ENCODE measurements around the gene ARHGAP27.
A peak's percentile ranks its signal among the peaks of the same experiment; 100 is the strongest.
"Not testable (repeated sequence)": the region's sequence is repeated elsewhere in the genome, so short reads cannot be mapped to it uniquely, and the experiment has no call there.

Gene ARHGAP27

GRCh38 chr17:45445901-45446743 is 13.5 kb upstream of the ARHGAP27 start:
- peak; percentile 13 for DNase-seq

- not testable (repeated sequence) for DNase-seq
Observed at GRCh38 chr17:45444856-45445820, 12.5 kb upstream of the ARHGAP27 start.

DNA sequence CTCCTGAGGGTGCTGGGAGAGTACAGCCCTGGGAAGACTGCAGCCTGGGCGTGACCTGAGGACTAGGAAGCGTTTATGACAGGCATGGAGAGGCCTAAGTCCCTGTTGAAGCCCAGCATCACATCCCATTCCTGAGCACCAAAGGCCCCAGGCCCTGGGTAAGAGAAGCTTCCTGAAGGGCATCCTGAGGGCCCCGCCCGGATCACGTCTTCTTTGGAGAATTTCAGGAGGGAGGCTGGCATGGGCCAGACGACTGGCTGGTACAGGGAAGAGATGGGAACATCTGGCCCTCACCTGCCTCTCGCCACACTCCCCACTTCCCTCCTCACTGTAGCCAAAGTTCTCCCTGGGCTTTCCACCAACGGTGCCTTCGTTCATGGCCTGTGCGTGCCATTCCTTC is 11.6 kb upstream of the ARHGAP27 start:
- not testable (repeated sequence) for DNase-seq

DNA sequence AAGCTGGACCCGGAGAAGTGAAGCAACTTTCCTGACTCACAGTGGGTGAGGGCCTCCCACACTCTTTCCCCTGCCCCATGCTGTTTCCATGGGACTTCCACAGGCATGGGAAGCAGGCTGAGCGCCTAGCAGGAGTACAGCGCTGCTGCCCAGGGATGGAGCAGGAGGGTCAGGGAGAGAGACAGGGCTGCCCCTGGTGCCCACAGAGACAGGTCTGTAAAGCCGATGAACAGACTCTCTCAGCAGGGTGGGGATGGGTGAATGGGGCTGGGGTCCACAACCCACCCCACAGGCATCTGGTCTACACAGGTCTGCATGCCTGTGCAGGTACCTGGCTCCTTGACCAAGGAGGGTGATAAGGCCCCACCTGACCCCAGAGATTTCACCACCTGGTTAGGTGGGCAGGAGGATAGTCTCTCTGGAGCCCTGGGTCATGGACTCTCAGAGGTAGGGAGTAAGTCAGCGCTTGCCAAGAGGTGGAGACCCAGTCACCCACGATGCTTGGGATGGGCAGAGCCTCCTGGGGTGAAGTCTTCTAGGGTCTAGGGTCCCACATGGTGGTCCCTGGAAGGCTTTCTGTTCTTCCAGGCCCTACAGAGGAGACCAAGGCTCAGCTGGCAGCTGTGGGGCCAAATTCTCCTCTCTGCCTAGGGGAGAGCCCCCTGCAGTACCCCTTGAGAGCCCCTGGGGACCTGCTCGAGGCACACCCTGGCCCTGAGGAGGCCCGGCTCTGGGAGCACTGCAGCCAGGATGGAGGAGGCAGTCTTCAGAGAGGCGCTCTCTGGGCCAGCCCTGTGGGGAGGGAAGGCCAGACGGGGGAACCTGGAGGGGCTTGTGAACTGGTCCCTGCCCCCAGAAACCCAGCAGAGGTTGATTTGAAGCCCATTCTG is 10.9 kb upstream of the ARHGAP27 start:
- not testable (repeated sequence) for DNase-seq

DNA sequence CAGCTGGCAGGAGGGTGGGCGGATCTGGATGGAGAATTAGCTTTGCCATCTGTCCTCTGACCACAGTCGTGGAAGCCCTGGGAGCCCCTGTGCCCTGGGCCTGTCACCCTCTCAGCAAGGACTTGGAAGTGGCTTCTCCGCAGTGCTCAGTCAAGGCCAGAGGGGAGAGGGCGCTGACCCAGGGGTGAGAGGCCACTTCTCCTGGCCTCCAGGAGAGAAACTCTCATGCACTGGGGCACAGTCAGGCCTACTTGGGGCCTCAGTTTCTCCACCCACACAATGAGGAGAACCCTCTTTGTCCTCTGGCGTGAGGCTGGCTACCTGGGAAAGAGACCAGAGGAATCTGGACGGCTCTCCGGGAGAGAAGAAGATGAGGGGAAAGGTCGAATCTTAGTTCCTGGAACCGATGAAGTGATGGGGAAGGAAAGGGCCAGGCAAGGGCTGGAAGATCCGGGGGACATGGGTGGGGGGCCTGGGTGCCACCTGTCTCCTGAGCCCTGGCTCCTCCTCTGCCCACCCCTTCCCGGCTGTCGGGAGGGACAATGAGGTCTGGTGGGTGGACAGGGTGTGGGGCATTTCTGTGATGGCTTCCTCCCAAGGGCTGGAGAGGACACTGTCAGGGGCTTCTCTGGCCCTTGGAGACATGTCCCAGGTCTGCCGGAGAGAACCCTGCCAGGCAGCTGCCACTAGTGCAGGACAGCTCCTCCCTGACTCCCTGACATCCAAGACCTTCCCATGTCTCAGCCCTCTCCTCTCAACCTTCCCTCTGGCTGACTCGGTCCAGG is 9.0 kb upstream of the ARHGAP27 start:
- DNase-seq = no peak

GRCh38 chr17:45440839-45441515 is 8.3 kb upstream of the ARHGAP27 start:
- not testable (repeated sequence) for DNase-seq

DNA sequence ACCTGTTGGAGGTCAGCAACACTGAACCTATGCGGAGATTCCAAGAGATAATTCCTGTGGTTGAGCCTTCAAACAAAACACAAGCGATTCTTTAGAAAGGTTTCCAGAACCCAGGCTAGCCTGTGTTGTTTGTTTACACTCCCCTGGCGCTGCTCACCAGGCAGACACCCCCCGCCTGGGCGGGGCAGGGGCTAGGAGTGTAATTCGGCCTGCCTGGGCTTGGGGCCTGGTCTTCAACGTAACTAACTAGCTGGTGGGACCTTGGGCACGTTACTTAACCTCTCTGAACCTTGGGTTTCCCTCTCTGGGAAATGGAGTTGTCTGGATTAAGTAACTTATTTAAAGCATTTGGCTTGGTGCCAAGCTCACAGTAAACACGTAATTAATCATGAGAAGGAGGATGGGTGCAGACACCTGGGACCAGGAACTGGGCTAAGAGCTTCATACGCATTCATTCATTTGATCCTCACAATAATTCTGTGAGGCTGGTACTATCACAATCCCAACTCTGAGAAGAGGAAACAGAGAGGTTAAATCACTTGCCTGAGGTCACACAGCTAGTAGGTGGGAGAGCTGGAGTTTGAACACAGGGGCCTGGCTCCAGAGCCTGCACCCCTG is 7.6 kb upstream of the ARHGAP27 start:
- no peak for DNase-seq

DNA sequence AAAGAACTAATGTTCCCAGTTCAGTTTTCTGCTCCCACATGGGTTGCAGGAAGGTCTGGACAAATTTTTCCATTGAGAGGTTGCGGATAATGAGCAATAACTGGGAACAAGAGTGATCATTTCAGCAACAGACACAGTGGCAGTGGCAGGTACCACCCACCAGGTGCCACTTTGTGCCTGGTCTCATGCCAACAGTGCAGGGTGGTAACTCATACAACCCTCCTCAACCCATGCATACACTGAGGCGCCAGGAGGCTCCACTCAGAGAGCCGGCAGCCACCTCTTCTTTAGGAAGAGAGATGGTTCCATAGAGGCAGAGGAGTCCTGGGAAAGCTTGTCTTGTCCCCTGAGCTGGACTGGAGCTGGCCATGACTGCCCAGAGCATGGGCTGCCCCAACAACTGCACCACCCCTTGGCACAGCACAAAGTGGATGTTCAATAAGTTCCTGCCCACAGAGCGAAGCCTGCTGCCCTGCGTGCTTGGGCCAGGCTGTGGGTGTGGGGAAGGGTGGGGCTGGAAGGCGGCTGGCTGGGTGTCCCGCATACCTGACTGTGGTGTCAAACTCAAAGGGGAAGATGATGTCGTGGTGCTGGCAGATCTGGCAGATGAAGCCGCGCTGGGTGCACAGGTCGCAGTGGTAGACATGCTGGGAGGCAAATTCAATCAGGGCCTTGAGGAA is 6.4 kb upstream of the ARHGAP27 start:
- DNase-seq = no peak

GRCh38 chr17:45437465-45438283 is 5.0 kb upstream of the ARHGAP27 start:
- DNase-seq = no peak

DNA sequence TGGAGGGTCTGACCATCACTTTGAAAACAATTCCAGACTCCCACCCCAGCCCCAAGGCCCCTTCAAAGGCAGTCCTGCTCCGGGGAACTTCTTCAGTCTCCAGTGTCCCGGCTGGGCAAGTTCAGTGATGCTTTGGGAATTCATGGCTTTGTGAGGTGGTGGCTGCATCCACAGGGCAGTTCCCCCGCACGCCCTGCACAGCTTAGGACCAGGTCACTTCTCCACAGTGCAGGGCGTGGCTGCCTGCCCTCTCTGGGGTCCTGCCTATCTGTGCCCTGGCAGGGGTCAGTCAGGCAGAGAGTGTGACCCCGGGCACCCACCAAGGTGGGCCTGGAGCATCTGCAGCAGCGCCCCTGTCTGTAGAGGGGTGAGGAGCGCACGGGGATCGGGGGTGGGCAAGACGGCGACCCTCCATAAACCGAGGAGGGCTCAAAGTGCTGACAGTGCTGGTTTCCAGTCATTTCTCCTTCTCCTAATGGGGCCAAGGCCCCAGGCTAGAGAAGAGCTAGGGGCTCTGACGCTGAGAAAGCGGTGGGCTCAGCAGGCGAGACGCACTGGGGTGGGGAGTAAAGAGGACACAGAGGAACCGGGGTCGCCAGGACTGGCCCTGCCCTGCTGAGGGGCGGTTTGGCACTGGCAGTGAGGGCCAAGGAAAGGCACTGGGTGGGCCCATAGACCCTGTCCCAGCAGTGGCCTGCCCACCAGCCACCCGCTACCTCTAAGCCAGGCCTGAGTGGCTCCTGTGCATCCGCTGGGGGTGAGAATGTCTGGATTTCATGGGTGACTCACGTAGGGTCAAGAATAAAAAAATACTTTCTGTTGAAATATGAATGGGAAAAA is 4.2 kb upstream of the ARHGAP27 start:
- no peak for DNase-seq

GRCh38 chr17:45436161-45436560 is 3.5 kb upstream of the ARHGAP27 start:
- DNase-seq = no peak

GRCh38 chr17:45435481-45435880 is 2.8 kb upstream of the ARHGAP27 start:
- no peak for DNase-seq

DNA sequence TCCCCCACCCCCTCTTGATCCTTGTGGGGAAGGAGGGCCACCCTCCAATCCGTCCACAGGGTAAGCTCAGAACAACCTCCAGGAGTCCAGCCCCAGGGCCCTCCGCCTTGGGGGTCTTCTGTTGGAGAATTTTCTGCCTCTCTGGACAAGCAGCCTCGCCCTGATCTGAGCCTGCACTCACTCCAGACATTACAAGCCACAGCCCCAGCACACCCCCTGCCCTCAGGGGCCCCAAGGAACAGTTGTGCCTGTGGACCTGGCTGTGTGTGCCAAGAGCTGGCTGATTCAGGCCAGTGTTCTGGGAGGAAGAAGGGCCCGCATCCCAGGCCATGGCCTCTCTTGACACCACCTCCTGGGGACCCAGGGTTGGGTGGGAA is 477 bp upstream of the ARHGAP27 start:
- no peak for DNase-seq

DNA sequence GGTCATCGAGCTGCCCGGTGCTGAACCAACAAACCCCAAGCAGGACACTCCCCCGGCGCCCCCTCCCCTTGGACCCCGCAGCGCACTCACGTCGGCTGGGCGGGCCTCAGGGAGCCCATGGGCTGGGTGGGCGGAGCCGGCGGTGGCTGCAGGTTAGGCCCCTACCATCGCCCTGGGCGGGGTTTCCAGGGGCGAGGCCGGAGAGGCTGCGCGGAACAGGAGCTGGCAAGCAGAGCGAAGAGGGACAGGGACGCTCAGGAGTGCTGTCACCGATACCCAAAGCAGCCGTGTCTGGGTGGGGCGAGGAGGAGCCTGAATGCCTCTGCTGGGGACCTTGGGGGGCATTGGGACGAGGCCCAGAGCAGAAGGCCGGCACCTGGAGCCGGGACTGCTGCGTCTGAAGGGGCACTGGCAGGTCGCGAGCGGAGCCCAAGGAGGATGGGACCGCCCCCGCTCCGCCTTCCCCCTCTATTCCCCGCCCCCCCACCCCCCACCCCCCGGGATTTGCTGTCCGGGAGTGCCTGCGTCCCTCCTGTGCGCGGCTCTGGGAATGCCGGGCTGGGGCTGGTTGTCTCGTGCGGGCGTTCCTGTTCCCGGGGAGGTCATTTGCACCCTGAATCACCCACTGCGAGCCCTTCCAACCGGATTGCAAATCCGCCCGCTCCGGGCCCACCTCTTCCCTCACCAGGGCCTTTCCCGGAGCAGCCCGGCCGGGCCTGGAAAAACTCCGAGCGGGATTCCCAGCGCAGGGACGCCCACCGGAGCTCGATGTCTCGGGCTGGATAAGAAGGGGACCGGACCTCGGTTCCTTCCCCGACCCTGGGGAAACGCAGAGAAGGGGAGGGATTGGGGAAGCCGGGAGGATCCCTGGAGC is 902 bp downstream of the ARHGAP27 start:
- peak; percentile 35 for DNase-seq

DNA sequence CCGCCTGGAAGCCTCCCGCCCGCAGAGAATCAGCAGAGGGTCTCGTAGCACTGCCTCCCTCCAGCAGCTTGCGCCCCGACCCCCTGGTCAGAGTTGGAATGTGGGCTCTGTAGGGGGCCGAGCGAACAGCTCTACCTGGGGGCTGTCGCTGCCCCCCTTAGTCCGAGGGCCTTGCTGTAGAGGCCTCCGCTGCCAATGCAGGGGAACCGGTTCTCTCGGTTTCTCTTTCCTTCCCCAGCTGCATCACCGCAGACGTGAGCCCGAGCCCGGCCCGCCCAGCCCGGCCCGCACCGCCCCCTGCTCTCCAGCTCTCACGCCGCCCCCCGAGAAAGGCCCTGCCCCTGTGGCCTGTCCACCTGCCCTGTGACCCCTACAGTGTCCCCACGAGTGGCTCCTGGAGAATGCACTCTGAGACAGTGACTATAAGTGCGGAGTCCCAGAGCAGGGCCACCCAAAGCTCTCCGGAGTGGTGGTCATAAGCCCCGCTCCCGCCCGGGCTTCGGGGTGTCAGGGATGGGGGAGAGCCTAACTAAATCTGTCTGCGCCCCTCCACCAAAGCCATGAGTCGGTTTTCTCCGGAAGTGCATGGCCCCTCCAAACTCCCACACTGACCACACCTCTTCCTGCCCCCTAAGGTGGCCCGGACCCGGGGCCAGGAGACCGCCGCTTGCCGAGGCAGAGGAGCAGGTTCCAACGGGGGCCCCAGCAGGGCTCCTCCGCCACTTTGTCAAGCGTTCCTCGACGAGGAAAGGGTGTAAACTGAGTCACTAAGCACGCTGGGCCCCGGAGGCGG is 1.7 kb downstream of the ARHGAP27 start:
- peak; percentile 20 for DNase-seq

GRCh38 chr17:45430006-45430737 is 2.5 kb downstream of the ARHGAP27 start:
- DNase-seq = no peak
